Activated CD8-positive, alpha-beta memory T cell treated with anti-CD3 and anti-CD28 coated beads, Interleukin-2, amount 50 U/mL, for 48 hours (primary cell): Measurements from ENCODE around the gene CUZD1.

ENCODE experiments used
- DNase-seq: peaks from one replicate; pipeline ENCODE4 v3.0.0-alpha.2; 2020

CUZD1 gene

GRCh38 chr10:122855745-122856144 lies 10.1 kb upstream of the CUZD1 start:
- DNase-seq: no peak

- no peak for DNase-seq
Observed at GRCh38 chr10:122854648-122855047, 9.0 kb upstream of the CUZD1 start.

GRCh38 chr10:122853665-122854313 lies 8.1 kb upstream of the CUZD1 start:
- DNase-seq: no peak

- no peak for DNase-seq
Observed at GRCh38 chr10:122852261-122852660, 6.6 kb upstream of the CUZD1 start.

GRCh38 chr10:122850705-122851640 lies 5.3 kb upstream of the CUZD1 start:
- no peak for DNase-seq

GRCh38 chr10:122849900-122850605 lies 4.4 kb upstream of the CUZD1 start:
- no peak for DNase-seq

- no peak for DNase-seq
Observed at GRCh38 chr10:122849090-122849489, 3.4 kb upstream of the CUZD1 start.

- DNase-seq: no peak
Observed at GRCh38 chr10:122847782-122848604, 2.3 kb upstream of the CUZD1 start.

GRCh38 chr10:122844146-122844545 lies 1.5 kb downstream of the CUZD1 start:
- no peak for DNase-seq

GRCh38 chr10:122841569-122841968 lies 4.1 kb downstream of the CUZD1 start:
- no peak for DNase-seq

- DNase-seq: no peak
Observed at GRCh38 chr10:122839505-122839904, 6.2 kb downstream of the CUZD1 start.

- no peak for DNase-seq
Observed at GRCh38 chr10:122838880-122839279, 6.8 kb downstream of the CUZD1 start.

- DNase-seq: no peak
Observed at GRCh38 chr10:122835908-122836307, 9.7 kb downstream of the CUZD1 start.

GRCh38 chr10:122830965-122831353 lies 14.7 kb downstream of the CUZD1 start:
- no peak for DNase-seq

- no peak for DNase-seq
Observed at GRCh38 chr10:122830273-122830964, 15.2 kb downstream of the CUZD1 start.

GRCh38 chr10:122829454-122829853 lies 16.2 kb downstream of the CUZD1 start:
- DNase-seq: no peak

GRCh38 chr10:122828716-122829255 lies 16.9 kb downstream of the CUZD1 start:
- no peak for DNase-seq

GRCh38 chr10:122827302-122827701 lies 18.4 kb downstream of the CUZD1 start:
- no peak for DNase-seq

GRCh38 chr10:122822973-122823690 lies 22.5 kb downstream of the CUZD1 start:
- DNase-seq: no peak

GRCh38 chr10:122821808-122822207 lies 23.8 kb downstream of the CUZD1 start:
- no peak for DNase-seq

- no peak for DNase-seq
Observed at GRCh38 chr10:122815458-122815857, 30.2 kb downstream of the CUZD1 start.
